Measurements from ENCODE around the gene GDF3.

- TF ChIP-seq CTCF (IDR thresholded peaks at IDR 0.05; ENCODE audit: low read depth, low read length, poor library complexity, severe bottlenecking) (no peak), EZH2phosphoT487 (IDR thresholded peaks at IDR 0.05; ENCODE audit: borderline replicate concordance, low read length) (no peak)
Observed at GRCh38 chr12:7719946-7720730, 24.6 kb upstream of the GDF3 start.

Measured in DOHH2 (cell line).